EL (cell line): ENCODE results near the gene CLASP1.
"Not testable (repeated sequence)": the region's sequence is repeated elsewhere in the genome, so short reads cannot be mapped to it uniquely, and the experiment has no call there.

ENCODE experiments used
- DNase-seq: peaks from one replicate; pipeline ENCODE4 v3.0.0-alpha.2; 2016

CLASP1 gene

GRCh38 chr2:121298476-121298875 is 350.8 kb downstream of the CLASP1 start:
- DNase-seq = no peak

- not testable (repeated sequence) for DNase-seq
Observed at GRCh38 chr2:121297866-121298265, 351.4 kb downstream of the CLASP1 start.

- peak; percentile 35 for DNase-seq
Observed at GRCh38 chr2:121297217-121297830, 351.9 kb downstream of the CLASP1 start.

- no peak for DNase-seq
Observed at GRCh38 chr2:121295911-121296650, 353.2 kb downstream of the CLASP1 start.

GRCh38 chr2:121294881-121295840 is 354.1 kb downstream of the CLASP1 start:
- DNase-seq = no peak

- DNase-seq = no peak
Observed at GRCh38 chr2:121293450-121294325, 355.6 kb downstream of the CLASP1 start.

GRCh38 chr2:121291251-121291580 is 358.0 kb downstream of the CLASP1 start:
- no peak for DNase-seq

GRCh38 chr2:121289271-121289670 is 360.0 kb downstream of the CLASP1 start:
- DNase-seq = no peak

GRCh38 chr2:121288454-121289231 is 360.6 kb downstream of the CLASP1 start:
- no peak for DNase-seq

- DNase-seq = no peak
Observed at GRCh38 chr2:121287956-121288355, 361.3 kb downstream of the CLASP1 start.
